Fibroblast of upper back skin (primary cell): Measurements from ENCODE around the gene PCDHB9.
A peak's percentile ranks its signal among the peaks of the same experiment; 100 is the strongest.
"Not testable (repeated sequence)": the region's sequence is repeated elsewhere in the genome, so short reads cannot be mapped to it uniquely, and the experiment has no call there.

Experiments used
- DNase-seq: peaks from one replicate; pipeline ENCODE4 v3.0.0-alpha.2; 2013

Gene PCDHB9

DNA sequence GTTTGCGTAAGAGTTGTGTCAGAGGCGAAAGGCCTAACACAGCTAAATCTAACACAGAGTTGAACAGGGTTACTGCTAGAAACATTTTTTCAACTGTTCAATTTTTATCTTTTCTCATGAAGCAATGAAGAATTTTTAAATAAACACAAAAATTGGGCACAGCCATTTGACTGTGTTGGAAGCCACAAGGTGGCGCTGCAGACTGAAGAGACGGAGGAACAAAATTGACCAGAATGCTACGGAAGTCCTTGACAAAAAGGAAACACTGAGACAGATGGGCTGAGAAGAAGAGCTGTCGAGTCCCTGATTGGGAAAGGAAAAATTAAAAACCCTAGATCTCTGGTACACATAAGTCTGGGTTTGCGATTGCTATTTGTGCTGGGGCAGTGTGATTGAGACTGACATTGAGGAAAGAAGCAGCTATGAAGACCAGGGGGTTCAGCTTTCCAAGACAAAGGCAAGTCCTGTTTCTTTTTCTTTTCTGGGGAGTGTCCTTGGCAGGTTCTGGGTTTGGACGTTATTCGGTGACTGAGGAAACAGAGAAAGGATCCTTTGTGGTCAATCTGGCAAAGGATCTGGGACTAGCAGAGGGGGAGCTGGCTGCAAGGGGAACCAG, at the start of gene PCDHB9:
Gene PCDHB9, plus strand, starts transcription at position 265 of the 616 bp plus-strand sequence. Its CDS starts 158 bp downstream, at position 423.
- DNase-seq, result peak; percentile 2

DNA sequence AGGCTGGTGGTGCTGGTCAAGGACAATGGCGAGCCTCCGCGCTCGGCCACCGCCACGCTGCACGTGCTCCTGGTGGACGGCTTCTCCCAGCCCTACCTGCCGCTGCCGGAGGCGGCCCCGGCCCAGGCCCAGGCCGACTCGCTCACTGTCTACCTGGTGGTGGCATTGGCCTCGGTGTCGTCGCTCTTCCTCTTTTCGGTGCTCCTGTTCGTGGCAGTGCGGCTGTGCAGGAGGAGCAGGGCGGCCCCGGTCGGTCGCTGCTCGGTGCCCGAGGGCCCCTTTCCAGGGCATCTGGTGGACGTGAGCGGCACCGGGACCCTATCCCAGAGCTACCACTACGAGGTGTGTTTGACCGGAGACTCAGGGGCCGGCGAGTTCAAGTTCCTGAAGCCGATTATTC, 49.6 kb upstream of the PCDHB9 start:
- DNase-seq, result not testable (repeated sequence)

GRCh38 chr5:141149812-141150211, 37.1 kb upstream of the PCDHB9 start, which contains the start of gene PCDHB6:
Gene PCDHB6 (plus strand): TSS chr5:141150057. CDS start chr5:141150258, 201 bp downstream.
- DNase-seq, result no peak

DNA sequence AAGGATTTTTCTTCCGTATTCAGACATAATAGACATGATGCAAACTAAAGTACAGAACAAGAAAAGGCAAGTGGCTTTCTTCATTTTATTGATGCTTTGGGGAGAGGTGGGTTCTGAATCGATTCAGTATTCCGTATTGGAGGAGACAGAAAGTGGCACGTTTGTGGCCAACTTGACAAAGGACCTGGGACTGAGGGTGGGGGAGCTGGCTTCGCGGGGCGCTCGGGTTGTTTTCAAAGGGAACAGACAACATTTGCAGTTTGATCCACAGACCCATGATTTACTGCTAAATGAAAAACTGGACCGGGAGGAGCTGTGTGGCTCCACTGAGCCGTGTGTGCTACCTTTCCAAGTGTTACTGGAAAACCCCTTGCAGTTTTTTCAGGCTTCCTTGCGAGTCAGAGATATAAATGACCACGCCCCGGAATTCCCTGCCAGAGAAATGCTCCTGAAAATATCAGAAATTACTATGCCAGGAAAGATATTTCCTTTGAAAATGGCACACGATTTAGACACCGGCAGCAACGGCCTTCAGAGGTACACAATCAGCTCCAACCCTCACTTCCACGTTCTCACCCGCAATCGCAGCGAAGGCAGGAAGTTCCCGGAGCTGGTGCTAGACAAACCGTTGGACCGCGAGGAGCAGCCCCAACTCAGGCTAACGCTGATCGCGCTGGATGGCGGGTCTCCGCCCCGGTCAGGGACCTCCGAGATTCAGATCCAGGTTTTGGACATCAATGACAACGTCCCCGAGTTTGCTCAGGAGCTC, 36.6 kb upstream of the PCDHB9 start:
- no peak for DNase-seq

GRCh38 chr5:141150993-141151325, 36.0 kb upstream of the PCDHB9 start:
- DNase-seq, result no peak

DNA sequence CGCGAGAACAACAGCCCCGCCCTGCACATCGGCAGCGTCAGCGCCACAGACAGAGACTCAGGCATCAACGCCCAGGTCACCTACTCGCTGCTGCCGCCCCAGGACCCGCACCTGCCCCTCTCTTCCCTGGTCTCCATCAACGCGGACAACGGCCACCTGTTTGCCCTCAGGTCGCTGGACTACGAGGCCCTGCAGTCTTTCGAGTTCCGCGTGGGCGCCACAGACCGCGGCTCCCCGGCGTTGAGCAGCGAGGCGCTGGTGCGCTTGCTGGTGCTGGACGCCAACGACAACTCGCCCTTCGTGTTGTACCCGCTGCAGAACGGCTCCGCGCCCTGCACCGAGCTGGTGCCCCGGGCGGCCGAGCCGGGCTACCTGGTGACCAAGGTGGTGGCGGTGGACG, 35.3 kb upstream of the PCDHB9 start:
- DNase-seq, result not testable (repeated sequence)

GRCh38 chr5:141152096-141152495, 34.9 kb upstream of the PCDHB9 start:
- DNase-seq, result not testable (repeated sequence)

- no peak for DNase-seq
Measured at GRCh38 chr5:141155540-141156374, 31.2 kb upstream of the PCDHB9 start.

DNA sequence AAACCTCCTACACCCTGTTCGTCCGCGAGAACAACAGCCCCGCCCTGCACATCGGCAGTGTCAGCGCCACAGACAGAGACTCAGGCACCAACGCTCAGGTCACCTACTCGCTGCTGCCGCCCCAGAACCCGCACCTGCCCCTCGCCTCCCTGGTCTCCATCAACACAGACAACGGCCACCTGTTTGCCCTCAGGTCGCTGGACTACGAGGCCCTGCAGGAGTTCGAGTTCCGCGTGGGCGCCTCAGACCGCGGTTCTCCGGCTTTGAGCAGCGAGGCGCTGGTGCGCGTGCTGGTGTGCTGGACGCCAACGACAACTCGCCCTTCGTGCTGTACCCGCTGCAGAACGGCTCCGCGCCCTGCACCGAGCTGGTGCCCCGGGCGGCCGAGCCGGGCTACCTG, 29.6 kb upstream of the PCDHB9 start:
- not testable (repeated sequence) for DNase-seq

DNA sequence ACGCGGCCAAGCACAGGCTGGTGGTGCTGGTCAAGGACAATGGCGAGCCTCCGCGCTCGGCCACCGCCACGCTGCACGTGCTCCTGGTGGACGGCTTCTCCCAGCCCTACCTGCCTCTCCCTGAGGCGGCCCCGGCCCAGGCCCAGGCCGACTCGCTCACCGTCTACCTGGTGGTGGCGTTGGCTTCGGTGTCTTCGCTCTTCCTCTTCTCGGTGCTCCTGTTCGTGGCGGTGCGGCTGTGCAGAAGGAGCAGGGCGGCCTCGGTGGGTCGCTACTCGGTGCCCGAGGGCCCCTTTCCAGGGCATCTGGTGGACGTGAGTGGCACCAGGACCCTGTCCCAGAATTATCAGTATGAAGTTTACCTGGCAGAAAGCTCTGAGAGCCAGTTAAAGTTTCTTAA, 29.1 kb upstream of the PCDHB9 start:
- DNase-seq, result not testable (repeated sequence)

DNA sequence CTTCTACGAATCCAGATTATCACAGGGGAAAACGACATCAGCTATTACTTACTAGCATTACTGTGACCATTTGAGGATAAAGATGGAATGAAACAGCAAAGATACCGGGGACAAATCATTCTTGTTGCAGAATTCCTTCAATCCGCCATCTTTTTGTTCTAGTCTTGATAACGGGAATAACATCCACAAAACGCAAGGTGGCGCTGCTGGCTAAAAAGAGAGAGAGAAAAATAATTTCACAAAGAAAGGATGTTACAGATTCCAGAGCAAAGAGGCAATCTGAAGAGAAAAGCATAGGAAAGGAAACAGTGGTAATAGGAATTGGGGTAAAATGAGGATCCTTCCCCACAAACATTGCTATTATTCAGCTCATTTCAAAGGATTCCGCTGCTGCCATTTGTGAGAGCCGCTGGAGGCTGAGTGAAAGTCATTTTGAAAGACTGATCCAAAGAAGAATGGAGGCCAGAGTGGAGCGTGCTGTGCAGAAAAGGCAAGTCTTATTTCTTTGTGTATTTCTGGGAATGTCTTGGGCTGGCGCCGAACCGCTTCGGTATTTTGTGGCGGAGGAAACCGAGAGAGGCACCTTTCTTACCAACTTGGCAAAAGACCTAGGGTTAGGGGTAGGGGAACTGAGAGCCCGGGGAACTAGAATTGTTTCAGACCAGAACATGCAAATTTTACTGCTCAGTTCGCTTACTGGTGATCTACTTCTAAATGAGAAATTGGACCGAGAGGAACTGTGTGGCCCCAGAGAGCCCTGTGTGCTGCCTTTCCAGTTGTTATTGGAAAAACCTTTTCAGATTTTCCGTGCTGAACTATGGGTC, 14.4 kb upstream of the PCDHB9 start, which contains the start of gene PCDHB7:
Gene PCDHB7, plus strand, starts transcription at position 264 of the 824 bp plus-strand sequence. Its CDS starts 192 bp downstream, at position 456.
- peak; percentile 21 for DNase-seq

DNA sequence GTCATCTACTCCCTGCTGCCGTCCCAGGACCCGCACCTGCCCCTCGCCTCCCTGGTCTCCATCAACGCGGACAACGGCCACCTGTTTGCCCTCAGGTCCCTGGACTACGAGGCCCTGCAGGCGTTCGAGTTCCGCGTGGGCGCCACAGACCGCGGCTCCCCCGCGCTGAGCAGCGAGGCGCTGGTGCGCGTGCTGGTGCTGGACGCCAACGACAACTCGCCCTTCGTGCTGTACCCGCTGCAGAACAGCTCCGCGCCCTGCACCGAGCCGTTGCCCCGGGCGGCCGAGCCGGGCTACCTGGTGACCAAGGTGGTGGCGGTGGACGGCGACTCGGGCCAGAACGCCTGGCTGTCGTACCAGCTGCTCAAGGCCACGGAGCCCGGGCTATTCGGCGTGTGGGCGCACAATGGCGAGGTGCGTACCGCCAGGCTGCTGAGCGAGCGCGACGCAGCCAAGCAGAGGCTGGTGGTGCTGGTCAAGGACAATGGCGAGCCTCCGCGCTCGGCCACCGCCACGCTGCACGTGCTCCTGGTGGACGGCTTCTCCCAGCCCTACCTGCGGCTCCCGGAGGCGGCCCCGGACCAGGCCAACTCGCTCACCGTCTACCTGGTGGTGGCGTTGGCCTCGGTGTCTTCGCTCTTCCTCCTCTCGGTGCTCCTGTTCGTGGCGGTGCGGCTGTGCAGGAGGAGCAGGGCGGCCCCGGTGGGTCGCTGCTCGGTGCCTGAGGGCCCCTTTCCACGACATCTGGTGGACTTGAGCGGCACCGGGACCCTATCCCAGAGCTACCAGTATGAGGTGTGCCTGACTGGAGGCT, 12.5 kb upstream of the PCDHB9 start:
- not testable (repeated sequence) for DNase-seq

- DNase-seq, result no peak
Measured at GRCh38 chr5:141175933-141176332, 11.0 kb upstream of the PCDHB9 start.

DNA sequence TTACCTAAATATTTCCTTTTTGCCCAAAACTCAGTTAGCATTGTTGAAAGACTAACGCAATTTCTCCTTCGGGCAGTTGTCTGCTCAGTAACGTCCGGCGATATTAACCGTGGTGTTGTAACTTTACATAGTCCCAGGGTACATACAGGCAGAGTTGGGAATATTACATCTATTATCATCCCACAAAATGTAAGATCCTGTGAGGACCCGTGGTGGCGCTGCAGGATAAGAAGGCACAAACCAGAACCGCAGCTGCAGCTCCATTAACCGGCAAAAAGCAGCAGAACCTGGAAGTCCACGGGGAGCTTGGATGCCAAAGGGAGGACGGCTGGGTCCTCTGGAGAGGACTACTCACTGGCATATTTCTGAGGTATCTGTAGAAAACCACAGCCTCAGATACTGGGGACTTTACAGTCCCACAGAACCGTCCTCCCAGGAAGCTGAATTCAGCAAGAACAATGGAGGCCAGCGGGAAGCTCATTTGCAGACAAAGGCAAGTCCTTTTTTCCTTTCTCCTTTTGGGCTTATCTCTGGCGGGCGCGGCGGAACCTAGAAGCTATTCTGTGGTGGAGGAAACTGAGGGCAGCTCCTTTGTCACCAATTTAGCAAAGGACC, 9.3 kb upstream of the PCDHB9 start, which contains the start of gene PCDHB8:
Gene PCDHB8, plus strand, starts transcription at position 214 of the 615 bp plus-strand sequence. Its CDS starts 245 bp downstream, at position 459.
- DNase-seq, result not testable (repeated sequence)

DNA sequence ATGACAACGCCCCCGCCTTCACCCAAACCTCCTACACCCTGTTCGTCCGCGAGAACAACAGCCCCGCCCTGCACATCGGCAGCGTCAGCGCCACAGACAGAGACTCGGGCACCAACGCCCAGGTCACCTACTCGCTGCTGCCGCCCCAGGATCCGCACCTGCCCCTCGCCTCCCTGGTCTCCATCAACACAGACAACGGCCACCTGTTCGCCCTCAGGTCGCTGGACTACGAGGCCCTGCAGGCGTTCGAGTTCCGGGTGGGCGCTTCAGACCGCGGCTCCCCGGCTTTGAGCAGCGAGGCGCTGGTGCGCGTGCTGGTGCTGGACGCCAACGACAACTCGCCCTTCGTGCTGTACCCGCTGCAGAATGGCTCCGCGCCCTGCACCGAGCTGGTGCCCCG, 7.6 kb upstream of the PCDHB9 start:
- DNase-seq, result not testable (repeated sequence)

GRCh38 chr5:141179876-141180275, 7.1 kb upstream of the PCDHB9 start:
- DNase-seq, result not testable (repeated sequence)

DNA sequence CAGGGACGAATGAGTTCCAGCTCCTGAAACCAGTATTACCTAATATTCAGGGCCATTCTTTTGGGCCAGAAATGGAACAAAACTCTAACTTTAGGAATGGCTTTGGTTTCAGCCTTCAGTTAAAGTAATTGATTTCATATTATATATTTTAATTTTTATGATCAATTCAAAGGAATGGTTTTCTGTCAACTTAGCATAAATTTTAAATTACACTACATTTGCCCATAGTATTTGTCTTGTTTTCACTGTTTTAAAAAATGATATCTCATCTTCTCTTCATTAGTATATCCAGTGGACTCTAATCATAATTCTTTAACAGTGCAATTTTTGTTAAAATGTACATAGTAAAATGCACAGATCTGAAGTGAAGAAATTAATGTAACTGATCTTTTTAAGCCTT, 6.6 kb upstream of the PCDHB9 start:
- DNase-seq, result no peak

GRCh38 chr5:141182248-141182647, 4.7 kb upstream of the PCDHB9 start, which contains the start of gene PCDHB16:
Gene PCDHB16 (plus strand): TSS chr5:141182387. CDS start chr5:141182560, 173 bp downstream.
- DNase-seq, result peak; percentile 1

- not testable (repeated sequence) for DNase-seq
Measured at GRCh38 chr5:141184117-141184855, 2.7 kb upstream of the PCDHB9 start.

DNA sequence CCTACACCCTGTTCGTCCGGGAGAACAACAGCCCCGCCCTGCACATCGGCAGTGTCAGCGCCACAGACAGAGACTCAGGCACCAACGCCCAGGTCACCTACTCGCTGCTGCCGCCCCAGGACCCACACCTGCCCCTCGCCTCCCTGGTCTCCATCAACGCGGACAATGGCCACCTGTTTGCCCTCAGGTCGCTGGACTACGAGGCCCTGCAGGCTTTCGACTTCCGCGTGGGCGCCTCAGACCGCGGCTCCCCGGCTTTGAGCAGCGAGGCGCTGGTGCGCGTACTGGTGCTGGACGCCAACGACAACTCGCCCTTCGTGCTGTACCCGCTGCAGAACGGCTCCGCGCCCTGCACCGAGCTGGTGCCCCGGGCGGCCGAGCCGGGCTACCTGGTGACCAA, 1.7 kb downstream of the PCDHB9 start:
- DNase-seq, result not testable (repeated sequence)
